A549 (cell line): ENCODE data around the gene BEST2. TPM values are rescaled to one million over a fixed set of nuclear protein-coding genes. Genes with fewer than 3 reads are reported as not detected.

Source experiments
- BCL3 ChIP-seq: fragments of >200 bp; sonication (Bioruptor Twin); formaldehyde crosslinking; IDR thresholded peaks from 3 replicates; pipeline ENCODE4 v1.6.1; 2016
- BHLHE40 ChIP-seq: IDR thresholded peaks from 2 replicates; pipeline ENCODE4 v1.6.1; 2012; ENCODE audit warnings: low read depth, low read length, inconsistent platforms
- CBX8 ChIP-seq: fragments of 200-600 bp; sonication (generic); IDR thresholded peaks from 2 replicates; pipeline ENCODE4 v1.6.1; 2016
- CEBPB ChIP-seq, 2 experiments: fragments of >200 bp in 1 of 2; sonication (Bioruptor Twin) in 1 of 2; formaldehyde crosslinking in 1 of 2; IDR thresholded peaks; 2 replicates each; pipeline ENCODE4 v1.6.1; 2012 to 2016
- CHD2 ChIP-seq: fragments of 150-350 bp; IDR thresholded peaks from 2 replicates; pipeline ENCODE4 v1.6.1; 2014; ENCODE audit warnings: low read length; ENCODE audit not compliant: partially characterized antibody
- CTCF ChIP-seq: fragments of >200 bp; sonication (Bioruptor Twin); formaldehyde crosslinking; IDR thresholded peaks from 3 replicates; pipeline ENCODE4 v1.5.1; 2016
- EP300 ChIP-seq, 2 experiments: fragments of >200 bp; sonication (Bioruptor Twin); formaldehyde crosslinking; IDR thresholded peaks; 2 replicates in 1 of 2; 3 replicates in 1 of 2; pipeline ENCODE4 v1.6.1; 2016 to 2017
- FOXS1 ChIP-seq: fragments of 250-450 bp; sonication (Bioruptor Pico); IDR thresholded peaks from 2 replicates; pipeline ENCODE4 v1.5.0; 2020; ENCODE audit warnings: mild to moderate bottlenecking, moderate library complexity
- GATA3 ChIP-seq: IDR thresholded peaks from 2 replicates; pipeline ENCODE4 v1.6.1; 2012; ENCODE audit warnings: borderline replicate concordance
- HDAC2 ChIP-seq: fragments of 200-600 bp; sonication (generic); IDR thresholded peaks from 2 replicates; pipeline ENCODE4 v1.6.1; 2016
- HES2 ChIP-seq: fragments of >200 bp; sonication (Bioruptor Twin); formaldehyde crosslinking; IDR thresholded peaks from 2 replicates; pipeline ENCODE4 v1.6.1; 2016
- HOXB13 ChIP-seq: fragments of 250-450 bp; sonication (Bioruptor Pico); IDR thresholded peaks from 2 replicates; pipeline ENCODE4 v1.5.0; 2020; ENCODE audit warnings: low read depth, mild to moderate bottlenecking, moderate library complexity
- JUNB ChIP-seq: fragments of >200 bp; sonication (Bioruptor Twin); formaldehyde crosslinking; IDR thresholded peaks from 2 replicates; pipeline ENCODE4 v1.6.1; 2016
- KDM1A ChIP-seq: fragments of 200-600 bp; sonication (generic); IDR thresholded peaks from 2 replicates; pipeline ENCODE4 v1.6.1; 2016; ENCODE audit warnings: low read depth, mild to moderate bottlenecking
- KDM5A ChIP-seq: fragments of 200-600 bp; sonication (generic); IDR thresholded peaks from 2 replicates; pipeline ENCODE4 v1.6.1; 2016; ENCODE audit warnings: antibody characterized with exemption, mild to moderate bottlenecking
- MAFK ChIP-seq: fragments of 450-650 bp; IDR thresholded peaks from 2 replicates; pipeline ENCODE4 v1.6.1; 2014; ENCODE audit not compliant: partially characterized antibody
- MAZ ChIP-seq: fragments of 150-350 bp; IDR thresholded peaks from 2 replicates; pipeline ENCODE4 v1.6.1; 2014; ENCODE audit warnings: antibody characterized with exemption, low read depth, low read length, borderline replicate concordance
- NFE2L2 ChIP-seq: fragments of 150-350 bp; conservative IDR thresholded peaks from 2 replicates; pipeline ENCODE4 v1.6.1; 2014; ENCODE audit warnings: low read length
- NPAS2 ChIP-seq: fragments of 250-450 bp; sonication (Bioruptor Pico); IDR thresholded peaks from 2 replicates; pipeline ENCODE4 v1.8.0; 2022; ENCODE audit warnings: mild to moderate bottlenecking, moderate library complexity, borderline replicate concordance
- NR3C1 ChIP-seq: fragments of >200 bp; sonication (Bioruptor Twin); formaldehyde crosslinking; IDR thresholded peaks from 3 replicates; pipeline ENCODE4 v1.6.1; 2017
- PHF8 ChIP-seq: fragments of 200-600 bp; sonication (generic); IDR thresholded peaks from 2 replicates; pipeline ENCODE4 v1.6.1; 2016; ENCODE audit warnings: low read depth, mild to moderate bottlenecking, antibody characterized with exemption, moderate library complexity, borderline replicate concordance
- POLR2A ChIP-seq: IDR thresholded peaks from 2 replicates; pipeline ENCODE4 v1.6.1; 2012; ENCODE audit warnings: mild to moderate bottlenecking, low read length
- RAD21 ChIP-seq, 2 experiments: fragments of >200 bp in 1 of 2; sonication (Bioruptor Twin) in 1 of 2; formaldehyde crosslinking in 1 of 2; IDR thresholded peaks in 1 of 2; conservative IDR thresholded peaks in 1 of 2; 2 replicates in 1 of 2; 3 replicates in 1 of 2; pipeline ENCODE4 v1.6.1; 2012 to 2018; ENCODE audit warnings: inconsistent platforms in 1 of 2
- RCOR1 ChIP-seq: fragments of 150-350 bp; IDR thresholded peaks from 2 replicates; pipeline ENCODE4 v1.6.1; 2014; ENCODE audit warnings: antibody characterized with exemption, low read length, low read depth
- REST ChIP-seq: fragments of 200-600 bp; sonication (generic); IDR thresholded peaks from 2 replicates; pipeline ENCODE4 v1.6.1; 2016; ENCODE audit warnings: antibody characterized with exemption, mild to moderate bottlenecking, moderate library complexity
- RNF2 ChIP-seq: fragments of 200-600 bp; sonication (generic); IDR thresholded peaks from 2 replicates; pipeline ENCODE4 v1.6.1; 2016; ENCODE audit warnings: low read depth, mild to moderate bottlenecking, antibody characterized with exemption, moderate library complexity, borderline replicate concordance
- TP53 ChIP-seq: fragments of 250-450 bp; sonication (Bioruptor Pico); IDR thresholded peaks from 2 replicates; pipeline ENCODE4 v1.5.0; 2021; ENCODE audit warnings: mild to moderate bottlenecking, moderate library complexity
- ZFP36 ChIP-seq: fragments of 450-650 bp; IDR thresholded peaks from 2 replicates; pipeline ENCODE4 v1.6.1; 2014; ENCODE audit warnings: borderline replicate concordance; ENCODE audit not compliant: partially characterized antibody
- polyA plus RNA-seq, 4 experiments: library from polyadenylated mRNA; depleted of rRNA in 3 of 4; stranded (reverse); fragments of >200 nt; fragmentation: RNase III in 1 of 4; extraction: RNeasy Plus Mini Kit Qiagen cat#74134 plus additional on column Dnase treatment in 1 of 4; gene quantifications; 2 replicates in 3 of 4; 3 replicates in 1 of 4; pipeline ENCODE4 v1.2.3, GENCODE V29; 2011 to 2017

BEST2 gene
- polyA plus RNA-seq, 2 of the 4 experiments (the other 2 are of a cell fraction) = not detected

- TF ChIP-seq REST = peak; percentile 35; the same call in 1 of the 2 replicates
- no peak for TF ChIP-seq PHF8
- no peak for TF ChIP-seq RCOR1
- no peak for TF ChIP-seq JUNB
- TF ChIP-seq POLR2A = peak; percentile 34
- no peak for TF ChIP-seq KDM5A
- peak; percentile 64 for TF ChIP-seq ZFP36
- 0 out of 5 replicates have a peak, but pooled peaks of 1 of the 2 experiments have one; percentile 6 for TF ChIP-seq EP300 (IDR thresholded peaks at IDR 0.05)
- peak; percentile 98 for TF ChIP-seq TP53
- peak; percentile 26; the same call in 1 of the 2 replicates for TF ChIP-seq GATA3
- 0 out of 2 replicates have a peak, but pooled peaks have one; percentile 16 for TF ChIP-seq FOXS1 (CRISPR knock-in tag)
- peak; percentile 26; the same call in 2 of the 3 replicates for TF ChIP-seq BCL3
- no peak for TF ChIP-seq HDAC2
- TF ChIP-seq KDM1A = no peak
- no peak for TF ChIP-seq CBX8
- TF ChIP-seq CTCF = no peak
- no peak for TF ChIP-seq NPAS2 (CRISPR knock-in tag)
- TF ChIP-seq NFE2L2 = no peak; the same call in 1 of the 2 replicates
- TF ChIP-seq MAZ = peak; percentile 52; the same call in 1 of the 2 replicates
- no peak for TF ChIP-seq CEBPB (IDR thresholded peaks at IDR 0.05)
- no peak for TF ChIP-seq NR3C1
- no peak for TF ChIP-seq RNF2
- no peak for TF ChIP-seq BHLHE40
- no peak for TF ChIP-seq HOXB13 (CRISPR knock-in tag)
- no peak for TF ChIP-seq MAFK
- peak; percentile 72 for TF ChIP-seq CHD2
- TF ChIP-seq RAD21 (conservative IDR thresholded peaks at IDR 0.05 in 1 of 2, IDR thresholded peaks at IDR 0.05 in 1 of 2) = no peak
- no peak for TF ChIP-seq HES2
These were observed 42.0 kb downstream of the BEST2 start (continued) for GRCh38 chr19:12793290-12794195.
